ENCODE results near the gene RAD51D.

RAD51D gene

GRCh38 chr17:35130392-35130791 is 10.7 kb upstream of the RAD51D start:
- no peak for TF ChIP-seq MAX (IDR thresholded peaks at IDR 0.05)
- TF ChIP-seq CEBPB (IDR thresholded peaks at IDR 0.05), result no peak
- no peak for TF ChIP-seq TEAD4 (IDR thresholded peaks at IDR 0.05)
- TF ChIP-seq USF1 (IDR thresholded peaks at IDR 0.05), result no peak
- TF ChIP-seq NFIC (IDR thresholded peaks at IDR 0.05), result no peak
- no peak for TF ChIP-seq TCF12 (IDR thresholded peaks at IDR 0.05; ENCODE audit: low read depth)
- no peak for TF ChIP-seq FOXM1 (IDR thresholded peaks at IDR 0.05; ENCODE audit: borderline replicate concordance, low read depth)
- TF ChIP-seq REST (IDR thresholded peaks at IDR 0.05; ENCODE audit: low read depth), result no peak
- TF ChIP-seq EGR1 (IDR thresholded peaks at IDR 0.05), result no peak
- no peak for TF ChIP-seq TAF1 (IDR thresholded peaks at IDR 0.05; ENCODE audit: low read depth)
- TF ChIP-seq ZBTB7A (IDR thresholded peaks at IDR 0.05; ENCODE audit: low read depth), result no peak
- TF ChIP-seq RAD21 (IDR thresholded peaks at IDR 0.05; ENCODE audit: low read depth), result no peak
- TF ChIP-seq YY1 (IDR thresholded peaks at IDR 0.05; ENCODE audit: low read depth), result no peak
- TF ChIP-seq EP300 (IDR thresholded peaks at IDR 0.05; ENCODE audit: borderline replicate concordance), result no peak

GRCh38 chr17:35129973-35130351 is 10.3 kb upstream of the RAD51D start:
- no peak for TF ChIP-seq USF1 (IDR thresholded peaks at IDR 0.05)
- TF ChIP-seq EGR1 (IDR thresholded peaks at IDR 0.05), result no peak
- no peak for TF ChIP-seq TAF1 (IDR thresholded peaks at IDR 0.05; ENCODE audit: low read depth)
- TF ChIP-seq FOXM1 (IDR thresholded peaks at IDR 0.05; ENCODE audit: borderline replicate concordance, low read depth), result no peak
- no peak for TF ChIP-seq CEBPB (IDR thresholded peaks at IDR 0.05)
- no peak for TF ChIP-seq YY1 (IDR thresholded peaks at IDR 0.05; ENCODE audit: low read depth)
- TF ChIP-seq MAX (IDR thresholded peaks at IDR 0.05), result no peak
- TF ChIP-seq TEAD4 (IDR thresholded peaks at IDR 0.05), result no peak
- TF ChIP-seq EP300 (IDR thresholded peaks at IDR 0.05; ENCODE audit: borderline replicate concordance), result no peak
- no peak for TF ChIP-seq RAD21 (IDR thresholded peaks at IDR 0.05; ENCODE audit: low read depth)
- no peak for TF ChIP-seq REST (IDR thresholded peaks at IDR 0.05; ENCODE audit: low read depth)
- no peak for TF ChIP-seq CREB1 (IDR thresholded peaks at IDR 0.05; ENCODE audit: low read depth)
- TF ChIP-seq TCF12 (IDR thresholded peaks at IDR 0.05; ENCODE audit: low read depth), result no peak
- no peak for TF ChIP-seq ZBTB7A (IDR thresholded peaks at IDR 0.05; ENCODE audit: low read depth)
- TF ChIP-seq NFIC (IDR thresholded peaks at IDR 0.05), result no peak

GRCh38 chr17:35129154-35129972 is 9.7 kb upstream of the RAD51D start:
- no peak for TF ChIP-seq EP300 (IDR thresholded peaks at IDR 0.05; ENCODE audit: borderline replicate concordance)
- no peak for TF ChIP-seq RAD21 (IDR thresholded peaks at IDR 0.05; ENCODE audit: low read depth)
- TF ChIP-seq REST (IDR thresholded peaks at IDR 0.05; ENCODE audit: low read depth), result no peak
- no peak for TF ChIP-seq MAX (IDR thresholded peaks at IDR 0.05)
- no peak for TF ChIP-seq NFIC (IDR thresholded peaks at IDR 0.05)

Measured in Ishikawa (cell line).